MM.1S (cell line): ENCODE results near the gene CYTH3.

Experiments used
- DNase-seq: peaks from one replicate; pipeline ENCODE4 v3.0.0-alpha.2; 2015
- H2AFZ ChIP-seq: fragments of 300-600 bp; sonication (generic); 2 replicates; pipeline ENCODE4 v1.6.0; 2016; ENCODE audit warnings: antibody characterized with exemption, low read length
- H3F3A ChIP-seq: fragments of 300-600 bp; sonication (generic); 2 replicates; pipeline ENCODE4 v1.6.1; 2016; ENCODE audit warnings: mild to moderate bottlenecking, antibody characterized with exemption, low read length, moderate library complexity, mixed read lengths; ENCODE audit not compliant: insufficient read depth
- H3K27ac ChIP-seq: fragments of 300-600 bp; sonication (generic); 2 replicates; pipeline ENCODE4 v1.5.1; 2016; ENCODE audit warnings: mild to moderate bottlenecking, low read length
- H3K27me3 ChIP-seq: fragments of 300-600 bp; sonication (generic); replicated peaks from 2 replicates; pipeline ENCODE4 v1.6.0; 2016; ENCODE audit warnings: low read length; ENCODE audit not compliant: insufficient read depth
- H3K36me3 ChIP-seq: fragments of 300-600 bp; sonication (generic); replicated peaks from 2 replicates; pipeline ENCODE4 v1.6.1; 2016; ENCODE audit warnings: mild to moderate bottlenecking, low read length, mixed read lengths; ENCODE audit not compliant: insufficient read depth
- H3K4me1 ChIP-seq: fragments of 300-600 bp; sonication (generic); 2 replicates; pipeline ENCODE4 v1.6.1; 2016; ENCODE audit warnings: low read length, mixed read lengths
- H3K4me2 ChIP-seq: fragments of 300-600 bp; sonication (generic); 2 replicates; pipeline ENCODE4 v1.6.0; 2016; ENCODE audit warnings: low read depth, low read length
- H3K4me3 ChIP-seq: fragments of 300-600 bp; sonication (generic); 2 replicates; pipeline ENCODE4 v1.5.1; 2016; ENCODE audit warnings: low read length, mixed read lengths
- H3K79me2 ChIP-seq: fragments of 300-600 bp; sonication (generic); 2 replicates; pipeline ENCODE4 v1.6.1; 2016; ENCODE audit warnings: mixed run types, low read length, mixed read lengths
- H3K9ac ChIP-seq: fragments of 300-600 bp; sonication (generic); 2 replicates; pipeline ENCODE4 v1.6.1; 2016; ENCODE audit warnings: low read length, mixed read lengths
- H3K9me2 ChIP-seq: fragments of 300-600 bp; sonication (generic); replicated peaks from 2 replicates; pipeline ENCODE4 v1.6.1; 2016; ENCODE audit warnings: mild to moderate bottlenecking, low read length, mixed read lengths; ENCODE audit not compliant: insufficient read depth
- H3K9me3 ChIP-seq: fragments of 300-600 bp; sonication (generic); replicated peaks from 2 replicates; pipeline ENCODE4 v1.6.1; 2016; ENCODE audit warnings: mild to moderate bottlenecking, low read length, mixed read lengths; ENCODE audit not compliant: insufficient read depth
- H4K20me1 ChIP-seq: fragments of 300-600 bp; sonication (generic); 2 replicates; pipeline ENCODE4 v1.6.1; 2016; ENCODE audit warnings: mild to moderate bottlenecking, low read length, moderate library complexity, mixed read lengths; ENCODE audit not compliant: insufficient read depth
- CTCF ChIP-seq: fragments of 300-600 bp; sonication (generic); IDR thresholded peaks from 2 replicates; pipeline ENCODE4 v1.5.1; 2016; ENCODE audit warnings: antibody characterized with exemption, low read length, mixed read lengths
- EZH2 ChIP-seq: fragments of 300-600 bp; sonication (generic); optimal IDR thresholded peaks from 2 replicates; pipeline ENCODE3; 2017; ENCODE audit warnings: low read depth, mild to moderate bottlenecking, antibody characterized with exemption, low read length, mixed read lengths
- EZH2phosphoT487 ChIP-seq: fragments of 300-600 bp; sonication (generic); IDR thresholded peaks from 2 replicates; pipeline ENCODE4 v1.6.1; 2018; ENCODE audit warnings: antibody characterized with exemption, low read length

Gene CYTH3

GRCh38 chr7:6266699-6267098 is 5.7 kb downstream of the CYTH3 start:
- Histone ChIP-seq H3K4me2 (no peak overlapping the region), H3K4me1 (peaks cover 6% of the 10 kb centered on the region), H3K4me3 (no peak overlapping the region), H3K9me3 (no peaks in the 10 kb centered on the region), H3K36me3 (no peaks in the 10 kb centered on the region), H4K20me1 (no peaks in the 10 kb centered on the region), H3K9ac (no peak overlapping the region), H3K79me2 (peaks cover 91% of the 10 kb centered on the region), H3K27ac (no peak overlapping the region), H3F3A (no peaks in the 10 kb centered on the region), H3K27me3 (no peaks in the 10 kb centered on the region), H3K9me2 (no peaks in the 10 kb centered on the region), H2AFZ (no peak overlapping the region)
- TF ChIP-seq CTCF (no peak), EZH2phosphoT487 (no peak), EZH2 (no peak)
- DNase-seq = no peak

GRCh38 chr7:6262221-6262620 is 10.2 kb downstream of the CYTH3 start:
- Histone ChIP-seq H3K4me2 (no peak overlapping the region), H3K4me3 (no peak overlapping the region), H2AFZ (no peak overlapping the region), H3K79me2 (peaks cover 86% of the 10 kb centered on the region), H3K27me3 (no peaks in the 10 kb centered on the region), H3K9me3 (no peaks in the 10 kb centered on the region), H3K36me3 (no peaks in the 10 kb centered on the region), H3K27ac (no peak overlapping the region), H4K20me1 (no peaks in the 10 kb centered on the region), H3K4me1 (peaks cover 13% of the 10 kb centered on the region), H3K9ac (no peak overlapping the region), H3K9me2 (no peaks in the 10 kb centered on the region), H3F3A (peaks cover 7% of the 10 kb centered on the region; the same call in 1 of the 2 replicates)
- TF ChIP-seq CTCF (no peak), EZH2phosphoT487 (no peak), EZH2 (no peak)
- DNase-seq = no peak

GRCh38 chr7:6261699-6262098 is 10.7 kb downstream of the CYTH3 start:
- no peaks in the 10 kb centered on the region for H4K20me1 ChIP-seq
- peaks cover 81% of the 10 kb centered on the region for H3K79me2 ChIP-seq
- H2AFZ ChIP-seq = no peak overlapping the region
- H3K27ac ChIP-seq = no peak overlapping the region
- no peaks in the 10 kb centered on the region for H3K36me3 ChIP-seq
- H3F3A ChIP-seq = peaks cover 7% of the 10 kb centered on the region; the same call in 1 of the 2 replicates
- no peak overlapping the region for H3K4me2 ChIP-seq
- H3K9ac ChIP-seq = no peak overlapping the region
- no peaks in the 10 kb centered on the region for H3K9me2 ChIP-seq
- no peak overlapping the region for H3K4me3 ChIP-seq
- H3K9me3 ChIP-seq = no peaks in the 10 kb centered on the region
- H3K4me1 ChIP-seq = peaks cover 18% of the 10 kb centered on the region
- no peaks in the 10 kb centered on the region for H3K27me3 ChIP-seq
- TF ChIP-seq EZH2phosphoT487 (no peak), EZH2 (no peak), CTCF (no peak)
- DNase-seq = no peak
